Measurements from ENCODE around the gene PRDX2.

DNA sequence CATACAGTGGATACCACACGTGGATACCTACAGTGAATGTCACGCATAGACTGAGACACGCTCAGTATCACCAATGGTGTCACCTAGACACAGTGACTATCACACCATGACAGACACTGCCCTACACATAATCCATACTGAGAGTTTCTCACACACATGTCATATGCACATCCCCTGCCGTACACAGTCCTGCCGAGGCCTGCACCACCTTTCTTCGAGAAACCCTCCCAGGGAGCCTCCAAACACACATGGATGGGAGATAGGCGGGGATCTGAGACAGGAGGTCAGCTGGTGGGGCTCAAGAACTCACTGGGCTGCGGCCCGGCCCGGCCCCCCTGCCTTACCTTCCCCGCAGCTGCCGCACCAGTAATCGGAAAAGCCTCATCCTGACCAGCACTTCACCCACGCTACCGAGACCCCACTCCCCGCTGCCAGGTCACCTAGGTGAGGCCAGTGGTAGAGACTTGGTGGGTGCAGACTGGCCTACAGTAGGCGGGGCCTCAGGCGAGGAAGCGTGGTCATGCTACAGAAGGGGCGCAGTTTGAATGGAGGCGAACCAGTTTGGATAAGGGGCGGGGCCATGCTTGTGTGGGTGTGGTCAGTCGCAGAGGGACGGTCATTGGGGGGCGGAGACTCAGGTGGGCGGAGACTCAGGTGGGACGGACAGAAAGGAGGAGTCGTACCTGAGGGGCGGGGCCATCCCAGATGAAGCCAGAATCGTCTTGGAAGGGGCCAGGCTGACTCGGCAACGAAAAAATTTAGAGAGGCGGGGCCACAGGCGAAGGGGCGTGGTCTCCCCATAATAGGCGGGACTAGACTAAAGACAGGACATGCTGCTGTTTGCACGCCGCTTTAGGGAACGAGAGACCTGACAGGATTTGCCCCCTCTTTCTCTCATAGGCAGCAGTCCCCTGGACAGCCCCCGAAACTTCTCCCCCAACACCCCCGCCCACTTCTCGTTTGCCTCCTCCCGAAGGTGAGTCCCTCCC, 38.8 kb upstream of the PRDX2 start:
- no peak for TF ChIP-seq GATA2 (IDR thresholded peaks at IDR 0.05; ENCODE audit: low read depth, low read length)
- TF ChIP-seq GATA3 (IDR thresholded peaks at IDR 0.05; ENCODE audit: low read depth, low read length): no peak

All from SH-SY5Y (cell line).